HG02763 (cell line): ENCODE measurements around the gene PRDX5.
"Not testable (repeated sequence)": the region's sequence is repeated elsewhere in the genome, so short reads cannot be mapped to it uniquely, and the experiment has no call there.

Experiments used
- ATAC-seq: cut with Tn5 transposase; IDR thresholded peaks from one replicate; pipeline ENCODE4 v1.9.1; 2021; ENCODE audit warnings: mild to moderate bottlenecking, moderate library complexity; ENCODE audit not compliant: unreplicated experiment

The PRDX5 gene

GRCh38 chr11:64323373-64323772 lies 5.5 kb downstream of the PRDX5 start:
- ATAC-seq, result no peak

GRCh38 chr11:64323984-64324383 lies 6.1 kb downstream of the PRDX5 start:
- not testable (repeated sequence) for ATAC-seq

GRCh38 chr11:64324692-64325469 lies 7.0 kb downstream of the PRDX5 start:
- no peak for ATAC-seq

- no peak for ATAC-seq
These were observed 9.5 kb downstream of the PRDX5 start for GRCh38 chr11:64327375-64327774.

- ATAC-seq, result no peak
These were observed 10.1 kb downstream of the PRDX5 start for GRCh38 chr11:64327993-64328392.

- no peak for ATAC-seq
These were observed 13.0 kb downstream of the PRDX5 start for GRCh38 chr11:64330888-64331287.

GRCh38 chr11:64331569-64332371 lies 13.8 kb downstream of the PRDX5 start:
- no peak for ATAC-seq

GRCh38 chr11:64333556-64333955 lies 15.6 kb downstream of the PRDX5 start:
- ATAC-seq, result no peak

GRCh38 chr11:64334764-64335735 lies 17.1 kb downstream of the PRDX5 start:
- peak; percentile 66 for ATAC-seq

- no peak for ATAC-seq
These were observed 19.8 kb downstream of the PRDX5 start for GRCh38 chr11:64337538-64338249.

- no peak for ATAC-seq
These were observed 20.8 kb downstream of the PRDX5 start for GRCh38 chr11:64338716-64339115.

GRCh38 chr11:64339286-64339685 lies 21.4 kb downstream of the PRDX5 start:
- ATAC-seq, result no peak

- peak; percentile 45 for ATAC-seq
These were observed 22.0 kb downstream of the PRDX5 start, which contains the start of gene CCDC88B for GRCh38 chr11:64339754-64340408. CCDC88B (plus strand) TSS chr11:64340204; CDS start chr11:64340267, 63 bp downstream.

GRCh38 chr11:64340671-64341335 lies 22.9 kb downstream of the PRDX5 start:
- ATAC-seq, result peak; percentile 40

GRCh38 chr11:64341429-64341828 lies 23.5 kb downstream of the PRDX5 start:
- ATAC-seq, result no peak

- no peak for ATAC-seq
These were observed 24.2 kb downstream of the PRDX5 start for GRCh38 chr11:64341851-64342791.

- no peak for ATAC-seq
These were observed 25.2 kb downstream of the PRDX5 start for GRCh38 chr11:64342869-64343745.
